Natural killer cell treated with Interleukin-12 subunit alpha and Interleukin-12 subunit beta and Interleukin-15 and Interleukin-18, amount 100 ng/mL, for 72 hours (primary cell): ENCODE results near the gene CLEC17A. TPM values are rescaled to one million over a fixed set of nuclear protein-coding genes. Genes with fewer than 3 reads are reported as not detected.
"Not testable (repeated sequence)": the region's sequence is repeated elsewhere in the genome, so short reads cannot be mapped to it uniquely, and the experiment has no call there.

Experiments
- ATAC-seq, 2 donors: fragments of 150-1000 bp; cut with Tn5 transposase in 1 of 2; sonication (Bioruptor Pico), chemical (Tn5 transposase) in 1 of 2; 2 replicates each; pipeline ENCODE4 v1.10.0; 2021
- DNase-seq: peaks from one replicate; pipeline ENCODE4 v3.0.0; 2022; ENCODE audit warnings: low spot score
- H3K27ac Mint-ChIP-seq, 2 donors: 1 replicate in 1 of 2; 2 replicates in 1 of 2; pipeline ENCODE4 v1.8.0; 2022; ENCODE audit warnings: mixed read lengths in 2 of 2, mild to moderate bottlenecking in 1 of 2, moderate library complexity in 1 of 2
- H3K27me3 Mint-ChIP-seq, 2 donors: 1 replicate in 1 of 2; 2 replicates in 1 of 2; pipeline ENCODE4 v1.8.0; 2022; ENCODE audit warnings: mixed read lengths in 2 of 2
- H3K36me3 Mint-ChIP-seq: one replicate; pipeline ENCODE4 v1.8.0; 2022; ENCODE audit warnings: mixed read lengths
- H3K4me1 Mint-ChIP-seq, 2 donors: 1 replicate in 1 of 2; 2 replicates in 1 of 2; pipeline ENCODE4 v1.8.0; 2022; ENCODE audit warnings: low read depth in 2 of 2, mixed read lengths in 2 of 2, mild to moderate bottlenecking in 1 of 2
- H3K4me3 Mint-ChIP-seq: one replicate; pipeline ENCODE4 v1.8.0; 2022; ENCODE audit warnings: mixed read lengths
- H3K9me3 Mint-ChIP-seq: 2 replicates; pipeline ENCODE4 v1.8.0; 2022; ENCODE audit warnings: mixed read lengths
- total RNA-seq, 2 donors: library from RNA; stranded (reverse); gene quantifications; one replicate each; pipeline ENCODE4 v1.2.3, GENCODE V29; 2022

Gene CLEC17A
- total RNA-seq, 2 donors from 2014 or later: 0.28 TPM; not detected in 1

- Mint-ChIP-seq H3K9me3 (peaks cover 9% of the 10 kb centered on the region), H3K27ac (no peak overlapping the region), H3K4me3 (no peak overlapping the region), H3K36me3 (peaks cover 13% of the 10 kb centered on the region), H3K4me1 (peaks cover 4 to 5% of the 10 kb centered on the region in 2 donors), H3K27me3 (peaks cover 6 to 14% of the 10 kb centered on the region in 2 donors)
- ATAC-seq (no peak), DNase-seq (no peak)
Measured at GRCh38 chr19:14616407-14616806, 33.5 kb downstream of the CLEC17A start.

GRCh38 chr19:14619404-14619803 lies 36.5 kb downstream of the CLEC17A start:
- Mint-ChIP-seq H3K27me3 (peaks cover 8 to 14% of the 10 kb centered on the region in 2 donors), H3K4me1 (peaks cover 0 to 5% of the 10 kb centered on the region in 2 donors), H3K36me3 (peaks cover 13% of the 10 kb centered on the region), H3K9me3 (peaks cover 9% of the 10 kb centered on the region), H3K4me3 (no peak overlapping the region), H3K27ac (no peak overlapping the region)
- ATAC-seq (no peak), DNase-seq (no peak)

GRCh38 chr19:14624491-14624890 lies 41.6 kb downstream of the CLEC17A start:
- not testable (repeated sequence) for DNase-seq, H3K27me3 Mint-ChIP-seq, H3K27ac Mint-ChIP-seq, H3K36me3 Mint-ChIP-seq, H3K4me3 Mint-ChIP-seq, H3K9me3 Mint-ChIP-seq, H3K4me1 Mint-ChIP-seq, ATAC-seq

GRCh38 chr19:14629557-14629956 lies 46.7 kb downstream of the CLEC17A start:
- ATAC-seq (no peak), DNase-seq (no peak)
- peaks cover 0 to 2% of the 10 kb centered on the region in 2 donors for H3K4me1 Mint-ChIP-seq
- H3K36me3 Mint-ChIP-seq: no peaks in the 10 kb centered on the region
- peaks cover 6 to 8% of the 10 kb centered on the region in 2 donors for H3K27me3 Mint-ChIP-seq
- H3K4me3 Mint-ChIP-seq: no peak overlapping the region
- no peaks in the 10 kb centered on the region for H3K9me3 Mint-ChIP-seq
- H3K27ac Mint-ChIP-seq: no peak overlapping the region

- H3K4me3 Mint-ChIP-seq: no peak overlapping the region
- H3K27me3 Mint-ChIP-seq: peaks cover 0 to 3% of the 10 kb centered on the region in 2 donors
- no peak for DNase-seq
- H3K9me3 Mint-ChIP-seq: no peaks in the 10 kb centered on the region
- no peaks in the 10 kb centered on the region for H3K36me3 Mint-ChIP-seq
- H3K27ac Mint-ChIP-seq: no peak overlapping the region
- peaks cover 0 to 2% of the 10 kb centered on the region in 2 donors for H3K4me1 Mint-ChIP-seq
- ATAC-seq: peak in 1 of 2 donors; percentile 24
Measured at GRCh38 chr19:14632286-14632685, 49.4 kb downstream of the CLEC17A start.

- peaks cover 3% of the 10 kb centered on the region for H3K9me3 Mint-ChIP-seq
- H3K4me1 Mint-ChIP-seq: no peaks in the 10 kb centered on the region
- no peak overlapping the region for H3K4me3 Mint-ChIP-seq
- DNase-seq: no peak
- no peak for ATAC-seq
- peaks cover 13 to 19% of the 10 kb centered on the region in 2 donors for H3K27me3 Mint-ChIP-seq
- no peak overlapping the region for H3K27ac Mint-ChIP-seq
- H3K36me3 Mint-ChIP-seq: peaks cover 5% of the 10 kb centered on the region
Measured at GRCh38 chr19:14639536-14640277, 56.8 kb downstream of the CLEC17A start.

- no peak for ATAC-seq
- Mint-ChIP-seq H3K9me3 (peaks cover 3% of the 10 kb centered on the region), H3K27me3 (peaks cover 16 to 41% of the 10 kb centered on the region in 2 donors), H3K4me3 (no peak overlapping the region), H3K36me3 (no peaks in the 10 kb centered on the region), H3K27ac (no peak overlapping the region), H3K4me1 (peaks cover 0 to 5% of the 10 kb centered on the region in 2 donors)
- no peak for DNase-seq
Measured at GRCh38 chr19:14648506-14648905, 65.6 kb downstream of the CLEC17A start.

GRCh38 chr19:14649020-14649419 lies 66.1 kb downstream of the CLEC17A start:
- Mint-ChIP-seq H3K4me3 (no peak overlapping the region), H3K27ac (no peak overlapping the region), H3K9me3 (peaks cover 3% of the 10 kb centered on the region), H3K36me3 (no peaks in the 10 kb centered on the region), H3K4me1 (peaks cover 0 to 5% of the 10 kb centered on the region in 2 donors), H3K27me3 (peaks cover 15 to 41% of the 10 kb centered on the region in 2 donors)
- DNase-seq (no peak), ATAC-seq (no peak)

- Mint-ChIP-seq H3K4me1 (peaks cover 0 to 5% of the 10 kb centered on the region in 2 donors), H3K9me3 (peaks cover 3% of the 10 kb centered on the region), H3K4me3 (no peak overlapping the region), H3K27me3 (peaks cover 15 to 41% of the 10 kb centered on the region in 2 donors), H3K36me3 (no peaks in the 10 kb centered on the region), H3K27ac (no peak overlapping the region)
- DNase-seq (no peak), ATAC-seq (no peak)
Measured at GRCh38 chr19:14650161-14650560, 67.3 kb downstream of the CLEC17A start.

GRCh38 chr19:14654786-14655560 lies 72.1 kb downstream of the CLEC17A start:
- peaks cover 1% of the 10 kb centered on the region for H3K9me3 Mint-ChIP-seq
- no peak overlapping the region for H3K4me3 Mint-ChIP-seq
- DNase-seq: no peak
- H3K36me3 Mint-ChIP-seq: no peaks in the 10 kb centered on the region
- H3K27ac Mint-ChIP-seq: no peak overlapping the region
- no peak for ATAC-seq
- peaks cover 12 to 19% of the 10 kb centered on the region in 2 donors for H3K27me3 Mint-ChIP-seq
- no peaks in the 10 kb centered on the region for H3K4me1 Mint-ChIP-seq

- Mint-ChIP-seq H3K27ac (no peak overlapping the region), H3K4me1 (no peaks in the 10 kb centered on the region), H3K4me3 (no peak overlapping the region), H3K9me3 (no peaks in the 10 kb centered on the region), H3K36me3 (no peaks in the 10 kb centered on the region), H3K27me3 (peaks cover 9 to 16% of the 10 kb centered on the region in 2 donors)
- DNase-seq (no peak), ATAC-seq (no peak)
Measured at GRCh38 chr19:14655726-14656125, 72.8 kb downstream of the CLEC17A start.

- no peaks in the 10 kb centered on the region for H3K36me3 Mint-ChIP-seq
- no peak for DNase-seq
- H3K4me3 Mint-ChIP-seq: no peak overlapping the region
- no peaks in the 10 kb centered on the region for H3K9me3 Mint-ChIP-seq
- H3K27me3 Mint-ChIP-seq: peaks cover 15 to 20% of the 10 kb centered on the region in 2 donors
- ATAC-seq: no peak
- no peak overlapping the region for H3K27ac Mint-ChIP-seq
- no peaks in the 10 kb centered on the region for H3K4me1 Mint-ChIP-seq
Measured at GRCh38 chr19:14659874-14660489, 77.1 kb downstream of the CLEC17A start.

GRCh38 chr19:14661372-14661924 lies 78.6 kb downstream of the CLEC17A start:
- H3K4me3 Mint-ChIP-seq: no peak overlapping the region
- DNase-seq (no peak), ATAC-seq (no peak)
- H3K27ac Mint-ChIP-seq: no peak overlapping the region
- no peaks in the 10 kb centered on the region for H3K36me3 Mint-ChIP-seq
- no peaks in the 10 kb centered on the region for H3K9me3 Mint-ChIP-seq
- no peaks in the 10 kb centered on the region for H3K4me1 Mint-ChIP-seq
- peaks cover 12 to 20% of the 10 kb centered on the region in 2 donors for H3K27me3 Mint-ChIP-seq
